ENCODE measurements around the gene FARP2.

The FARP2 gene

GRCh38 chr2:241357531-241357930 lies 1.4 kb downstream of the FARP2 start:
- no peak overlapping the region for H3K27ac ChIP-seq
- no peak for TF ChIP-seq ZFX (IDR thresholded peaks at IDR 0.05; ENCODE audit: borderline replicate concordance)

- no peak overlapping the region for H3K27ac ChIP-seq
- TF ChIP-seq CTCF (IDR thresholded peaks at IDR 0.05) (no peak), ZFX (IDR thresholded peaks at IDR 0.05; ENCODE audit: borderline replicate concordance) (no peak)
Observed at GRCh38 chr2:241358470-241358869, 2.4 kb downstream of the FARP2 start.

GRCh38 chr2:241359481-241360045 lies 3.5 kb downstream of the FARP2 start:
- no peak overlapping the region for H3K27ac ChIP-seq
- no peak for TF ChIP-seq CTCF (IDR thresholded peaks at IDR 0.05)

GRCh38 chr2:241363426-241363825 lies 7.3 kb downstream of the FARP2 start:
- H3K27ac ChIP-seq: no peak overlapping the region
- TF ChIP-seq ZFX (IDR thresholded peaks at IDR 0.05; ENCODE audit: borderline replicate concordance) (no peak), CTCF (IDR thresholded peaks at IDR 0.05) (no peak)

- H3K27ac ChIP-seq: no peak overlapping the region
- TF ChIP-seq ZFX (IDR thresholded peaks at IDR 0.05; ENCODE audit: borderline replicate concordance): no peak
- no peak for TF ChIP-seq CTCF (IDR thresholded peaks at IDR 0.05)
Observed at GRCh38 chr2:241364781-241365180, 8.7 kb downstream of the FARP2 start.

GRCh38 chr2:241366678-241367077 lies 10.6 kb downstream of the FARP2 start:
- no peak overlapping the region for H3K27ac ChIP-seq
- TF ChIP-seq ZFX (IDR thresholded peaks at IDR 0.05; ENCODE audit: borderline replicate concordance): no peak
- no peak for TF ChIP-seq CTCF (IDR thresholded peaks at IDR 0.05)

GRCh38 chr2:241368643-241369042 lies 12.6 kb downstream of the FARP2 start:
- H3K27ac ChIP-seq: no peak overlapping the region
- no peak for TF ChIP-seq ZFX (IDR thresholded peaks at IDR 0.05; ENCODE audit: borderline replicate concordance)
- no peak for TF ChIP-seq CTCF (IDR thresholded peaks at IDR 0.05)

GRCh38 chr2:241372361-241372992 lies 16.4 kb downstream of the FARP2 start:
- TF ChIP-seq ZFX (IDR thresholded peaks at IDR 0.05; ENCODE audit: borderline replicate concordance): no peak
- H3K27ac ChIP-seq: no peak overlapping the region
